IPS-18a (cell line): Measurements from ENCODE around the gene C1orf174.

Experiments
- H3K27ac ChIP-seq: one replicate; pipeline ENCODE4 v1.5.1; 2013; ENCODE audit warnings: low read length
- H3K27me3 ChIP-seq: one replicate; pipeline ENCODE4 v1.6.1; 2013; ENCODE audit warnings: mild to moderate bottlenecking, low read length; ENCODE audit not compliant: control insufficient read depth, insufficient read depth
- H3K36me3 ChIP-seq: one replicate; pipeline ENCODE4 v1.6.1; 2013; ENCODE audit warnings: low read depth, low read length; ENCODE audit not compliant: control insufficient read depth
- H3K4me1 ChIP-seq: one replicate; pipeline ENCODE4 v1.6.1; 2013; ENCODE audit warnings: low read depth, low read length; ENCODE audit not compliant: control insufficient read depth
- H3K4me3 ChIP-seq: one replicate; pipeline ENCODE4 v1.5.1; 2013; ENCODE audit warnings: low read length
- H3K9ac ChIP-seq: one replicate; pipeline ENCODE4 v1.6.1; 2013; ENCODE audit warnings: mild to moderate bottlenecking, low read length, moderate library complexity
- H3K9me3 ChIP-seq: one replicate; pipeline ENCODE4 v1.6.1; 2013; ENCODE audit warnings: low read depth, low read length; ENCODE audit not compliant: control insufficient read depth

Gene C1orf174

DNA sequence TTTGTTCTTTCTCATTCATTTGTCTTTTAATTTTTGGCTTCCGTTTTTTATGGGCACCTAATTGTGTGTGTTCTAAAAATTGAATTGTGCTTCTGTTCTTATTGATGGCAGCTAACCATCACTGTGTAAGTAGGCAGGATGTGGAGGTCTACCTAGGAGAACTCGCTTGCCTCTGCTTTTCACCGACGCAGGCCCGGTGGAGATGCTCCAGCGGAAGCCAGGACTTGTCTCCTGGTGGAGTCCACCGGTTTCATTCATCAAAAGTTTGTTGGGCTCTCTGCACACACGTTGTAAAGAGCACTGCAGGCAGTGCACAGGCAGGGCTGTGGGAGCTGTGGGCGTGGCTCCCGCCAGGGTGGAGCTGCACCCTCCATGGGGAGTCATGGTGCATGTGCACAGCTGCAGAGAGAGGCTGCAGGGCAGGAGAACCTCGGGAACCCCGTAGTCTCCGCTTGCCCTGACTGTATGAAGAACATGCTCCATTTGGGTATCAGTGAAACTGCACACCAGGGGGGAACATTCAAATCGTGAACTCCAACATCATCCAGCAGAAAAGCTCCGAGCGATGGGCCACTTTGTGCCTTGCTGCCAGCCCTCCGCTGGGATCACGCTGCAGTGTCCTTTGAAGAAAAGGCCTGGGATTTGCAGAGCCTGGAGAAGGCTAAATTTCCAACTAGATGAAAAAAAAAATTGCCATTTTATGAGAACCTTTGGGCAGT lies 6.0 kb upstream of the C1orf174 start:
- no peak overlapping the region for H3K9ac ChIP-seq
- H3K4me3 ChIP-seq, result no peak overlapping the region
- no peaks in the 10 kb centered on the region for H3K36me3 ChIP-seq
- H3K27me3 ChIP-seq, result no peaks in the 10 kb centered on the region
- no peak overlapping the region for H3K27ac ChIP-seq
- H3K4me1 ChIP-seq, result no peaks in the 10 kb centered on the region
- H3K9me3 ChIP-seq, result no peaks in the 10 kb centered on the region

DNA sequence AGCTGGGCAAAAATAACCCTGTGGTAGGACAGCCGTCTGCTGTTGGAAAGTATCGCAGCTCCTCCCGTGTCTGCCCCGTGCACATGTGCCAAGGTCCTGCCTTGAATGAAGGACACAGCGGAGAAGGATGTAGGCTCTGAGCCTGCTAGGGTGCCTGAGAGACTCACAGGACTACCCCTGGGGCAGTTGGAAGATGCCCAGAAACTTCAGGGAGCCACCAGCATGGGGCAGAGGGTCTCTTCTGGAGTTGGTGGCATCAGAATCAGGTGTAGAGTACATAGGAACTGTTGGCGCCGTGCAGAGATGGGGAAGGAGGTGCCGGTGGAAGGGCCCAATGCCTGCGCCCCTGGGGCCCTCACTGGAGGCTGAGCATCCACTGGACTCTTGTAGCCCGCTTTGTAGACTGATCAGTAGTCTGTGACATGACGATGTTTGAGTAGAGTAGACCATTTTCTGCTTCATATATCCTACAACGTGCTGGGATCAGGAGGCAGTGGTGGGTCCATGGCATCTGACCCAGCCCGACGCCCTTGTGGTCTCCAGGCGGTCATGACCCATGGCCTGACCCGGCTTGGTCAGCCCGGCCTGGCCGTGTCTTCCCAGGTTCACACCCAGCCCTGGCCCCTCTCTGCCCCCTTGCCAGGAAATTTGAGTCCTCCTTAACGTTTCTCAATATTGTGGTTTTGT lies 5.3 kb upstream of the C1orf174 start:
- Histone ChIP-seq H3K27ac (no peak overlapping the region), H3K36me3 (no peaks in the 10 kb centered on the region), H3K4me3 (no peak overlapping the region), H3K4me1 (no peaks in the 10 kb centered on the region), H3K27me3 (no peaks in the 10 kb centered on the region), H3K9ac (no peak overlapping the region), H3K9me3 (no peaks in the 10 kb centered on the region)

DNA sequence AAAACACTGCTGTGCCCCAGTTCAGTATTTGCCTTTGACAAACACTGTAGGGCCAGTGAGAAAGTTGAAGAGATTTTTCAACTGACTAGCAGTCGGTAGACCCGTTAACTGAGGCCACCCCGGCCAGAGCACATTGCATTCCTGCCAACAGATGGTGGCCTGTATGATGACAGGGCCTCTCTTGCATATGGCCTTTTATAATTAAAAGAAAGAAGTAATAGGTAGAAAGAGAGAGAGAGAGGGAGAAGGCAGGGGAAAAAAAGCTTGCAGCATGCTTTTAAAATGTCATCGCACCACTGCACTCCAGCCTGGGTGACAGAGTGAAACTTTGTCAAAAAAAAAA lies 4.7 kb upstream of the C1orf174 start:
- Histone ChIP-seq H3K9ac (no peak overlapping the region), H3K27ac (no peak overlapping the region), H3K4me1 (no peaks in the 10 kb centered on the region), H3K9me3 (no peaks in the 10 kb centered on the region), H3K4me3 (no peak overlapping the region), H3K27me3 (no peaks in the 10 kb centered on the region), H3K36me3 (no peaks in the 10 kb centered on the region)

DNA sequence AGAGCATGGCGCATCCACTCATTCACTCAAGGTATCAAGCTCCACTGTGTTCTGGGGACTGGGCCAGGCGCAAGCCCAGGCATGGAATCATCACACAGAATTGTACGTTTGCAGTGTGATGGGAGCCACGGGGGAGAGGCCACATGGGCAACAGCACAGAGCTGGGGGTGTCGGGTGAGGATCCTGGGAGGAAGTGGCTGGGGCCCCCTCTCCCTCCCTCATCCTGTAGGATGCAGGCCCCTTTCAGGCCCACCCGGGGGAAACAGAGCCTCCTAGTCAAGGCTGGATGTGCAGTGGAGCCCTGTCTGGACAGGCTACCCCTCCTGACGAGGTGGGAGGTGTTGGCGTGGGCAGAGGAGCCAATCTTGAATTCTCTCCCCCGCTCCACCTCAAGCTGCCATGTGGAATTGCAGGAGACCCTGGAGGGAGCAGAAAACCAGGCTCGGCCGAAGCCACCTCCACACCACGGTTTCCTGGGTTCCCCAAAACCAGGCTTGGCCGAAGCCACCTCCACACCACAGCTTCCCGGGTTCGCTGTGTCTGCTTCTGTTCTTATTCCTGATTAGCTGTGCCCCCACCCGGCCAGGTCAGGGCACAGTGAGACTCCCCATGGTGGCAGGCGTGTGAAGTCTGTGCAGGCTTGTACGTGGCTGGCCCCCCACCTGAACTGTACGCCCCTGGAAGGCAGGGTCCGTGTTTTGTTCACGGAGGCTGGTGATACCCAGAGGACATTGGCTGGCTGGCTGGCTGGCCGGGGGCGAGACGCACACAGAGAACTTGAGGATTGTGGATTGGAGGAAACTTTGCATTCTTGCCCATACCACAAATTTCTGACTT lies 4.2 kb upstream of the C1orf174 start:
- no peaks in the 10 kb centered on the region for H3K27me3 ChIP-seq
- H3K4me1 ChIP-seq, result no peaks in the 10 kb centered on the region
- no peak overlapping the region for H3K9ac ChIP-seq
- no peaks in the 10 kb centered on the region for H3K9me3 ChIP-seq
- no peak overlapping the region for H3K27ac ChIP-seq
- no peak overlapping the region for H3K4me3 ChIP-seq
- no peaks in the 10 kb centered on the region for H3K36me3 ChIP-seq

GRCh38 chr1:3903141-3904005 lies 3.3 kb upstream of the C1orf174 start:
- H3K9ac ChIP-seq, result no peak overlapping the region
- no peaks in the 10 kb centered on the region for H3K27me3 ChIP-seq
- no peaks in the 10 kb centered on the region for H3K4me1 ChIP-seq
- H3K27ac ChIP-seq, result no peak overlapping the region
- H3K9me3 ChIP-seq, result no peaks in the 10 kb centered on the region
- no peaks in the 10 kb centered on the region for H3K36me3 ChIP-seq
- H3K4me3 ChIP-seq, result no peak overlapping the region

DNA sequence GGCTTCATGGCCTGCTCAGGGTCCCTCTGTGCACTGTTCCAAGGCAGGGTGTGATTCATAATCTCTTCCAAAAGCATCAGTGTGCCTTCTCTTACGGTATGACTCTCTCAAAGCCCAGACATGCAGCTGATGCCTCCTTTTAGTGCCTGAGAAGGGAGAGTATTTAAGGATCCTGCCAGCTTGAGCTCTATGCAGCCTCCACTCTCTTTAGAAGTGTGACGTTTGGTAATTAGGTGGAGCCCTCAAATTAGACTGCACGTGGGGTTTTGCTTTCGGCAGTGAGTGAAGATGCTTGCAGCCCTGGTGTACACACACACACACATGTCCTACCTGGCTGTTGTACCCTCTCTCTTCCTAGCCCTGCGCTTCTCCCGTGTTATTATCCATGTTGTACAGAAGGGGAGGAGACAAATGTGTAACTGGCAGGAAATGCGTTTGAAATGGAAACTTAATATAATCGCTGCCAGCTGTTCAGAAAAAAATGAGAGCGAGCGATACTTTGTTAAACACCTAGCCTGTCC lies 2.6 kb upstream of the C1orf174 start:
- no peaks in the 10 kb centered on the region for H3K4me1 ChIP-seq
- H3K27ac ChIP-seq, result no peak overlapping the region
- H3K4me3 ChIP-seq, result no peak overlapping the region
- H3K9ac ChIP-seq, result no peak overlapping the region
- H3K9me3 ChIP-seq, result no peaks in the 10 kb centered on the region
- H3K36me3 ChIP-seq, result no peaks in the 10 kb centered on the region
- no peaks in the 10 kb centered on the region for H3K27me3 ChIP-seq

DNA sequence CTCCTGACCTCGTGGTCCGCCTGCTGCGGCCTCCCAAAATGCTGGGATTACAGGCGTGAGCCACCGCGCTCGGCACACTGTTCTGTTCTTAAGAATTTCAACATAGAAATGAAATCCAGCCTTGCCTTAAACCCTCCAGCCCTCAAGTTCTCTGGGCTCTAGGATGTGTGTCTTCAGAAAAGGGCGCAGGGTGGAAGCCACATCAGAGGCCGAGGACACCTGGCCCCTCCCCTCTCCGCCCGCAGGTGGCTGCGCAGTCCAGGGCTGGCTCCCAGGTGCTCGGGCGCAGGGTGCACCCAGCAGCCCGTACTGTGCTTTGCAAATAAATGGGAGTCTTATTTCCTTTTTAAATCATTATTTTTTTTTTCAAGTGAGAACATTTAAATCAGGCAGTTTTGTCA lies 2.0 kb upstream of the C1orf174 start:
- Histone ChIP-seq H3K36me3 (no peaks in the 10 kb centered on the region), H3K9me3 (no peaks in the 10 kb centered on the region), H3K27ac (no peak overlapping the region), H3K4me3 (no peak overlapping the region), H3K4me1 (no peaks in the 10 kb centered on the region), H3K27me3 (no peaks in the 10 kb centered on the region), H3K9ac (no peak overlapping the region)

- no peaks in the 10 kb centered on the region for H3K36me3 ChIP-seq
- no peaks in the 10 kb centered on the region for H3K4me1 ChIP-seq
- peak overlapping the region; percentile 92 for H3K4me3 ChIP-seq
- H3K27me3 ChIP-seq, result no peaks in the 10 kb centered on the region
- H3K9ac ChIP-seq, result peak overlapping the region; percentile 81
- H3K27ac ChIP-seq, result peak overlapping the region; percentile 79
- H3K9me3 ChIP-seq, result no peaks in the 10 kb centered on the region
Measured at GRCh38 chr1:3900969-3901529, 977 bp upstream of the C1orf174 start.

- H3K9ac ChIP-seq, result peak overlapping the region; percentile 81
- H3K27me3 ChIP-seq, result no peaks in the 10 kb centered on the region
- H3K36me3 ChIP-seq, result no peaks in the 10 kb centered on the region
- H3K4me3 ChIP-seq, result peak overlapping the region; percentile 92
- no peaks in the 10 kb centered on the region for H3K4me1 ChIP-seq
- peak overlapping the region; percentile 56 for H3K27ac ChIP-seq
- no peaks in the 10 kb centered on the region for H3K9me3 ChIP-seq
Measured at GRCh38 chr1:3899754-3900149, 320 bp downstream of the C1orf174 start.

DNA sequence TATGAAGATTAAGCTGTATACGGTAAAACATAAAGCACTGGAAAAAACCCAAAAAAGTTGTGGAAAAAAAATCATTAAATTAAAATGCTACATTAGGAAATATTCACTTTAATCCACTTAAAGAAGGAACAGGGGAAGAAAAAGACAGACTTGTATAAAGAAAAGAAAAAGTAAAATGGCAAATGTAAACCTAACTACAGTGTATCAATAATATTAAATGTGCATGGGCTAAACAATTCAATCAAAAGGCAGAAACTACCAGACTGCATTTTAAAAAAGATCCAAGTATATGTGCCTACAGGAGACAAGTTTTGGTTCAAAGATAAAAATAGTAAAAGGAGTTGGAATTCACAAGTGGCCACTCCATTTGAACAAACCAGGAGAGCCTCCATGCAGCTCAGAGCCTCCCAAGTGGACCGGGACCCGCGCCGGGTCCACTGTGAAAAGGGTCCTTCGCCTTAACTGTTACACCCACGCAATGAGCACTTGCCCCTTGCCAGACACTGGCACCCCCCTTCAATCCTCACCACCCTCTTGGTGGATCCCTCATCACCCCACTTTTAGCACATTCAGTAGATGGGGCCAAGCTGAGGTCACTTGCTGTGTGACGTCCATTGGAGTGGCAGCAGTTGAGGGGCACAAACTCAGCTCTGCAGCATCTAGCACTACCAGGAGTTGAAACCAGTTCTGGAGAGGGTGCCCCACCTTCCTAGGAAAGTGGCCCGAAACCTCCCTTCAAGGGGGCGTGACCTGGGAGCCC lies 898 bp downstream of the C1orf174 start:
- H3K27ac ChIP-seq, result peak overlapping the region; percentile 56
- H3K4me1 ChIP-seq, result no peaks in the 10 kb centered on the region
- no peaks in the 10 kb centered on the region for H3K36me3 ChIP-seq
- H3K9me3 ChIP-seq, result no peaks in the 10 kb centered on the region
- peak overlapping the region; percentile 81 for H3K9ac ChIP-seq
- no peaks in the 10 kb centered on the region for H3K27me3 ChIP-seq
- peak overlapping the region; percentile 92 for H3K4me3 ChIP-seq
